Body of pancreas (tissue), 4 donors: ENCODE results near the gene FKBP1C. TPM values are rescaled to one million over a fixed set of nuclear protein-coding genes. Genes with fewer than 3 reads are reported as not detected.
"Not testable (repeated sequence)": the region's sequence is repeated elsewhere in the genome, so short reads cannot be mapped to it uniquely, and the experiment has no call there.

Experiments
- ATAC-seq: fragments of 150-250 bp; one replicate; pipeline ENCODE4 v1.9.1; 2016
- DNase-seq, 4 donors: peaks; one replicate each; pipeline ENCODE4 v3.0.0-alpha.2; 2019
- H3K27ac ChIP-seq, 4 donors: fragments of 200-600 bp; sonication (generic); 1 replicate in 3 of 4; 2 replicates in 1 of 4; pipeline versions ENCODE4 v1.5.1 to v1.6.1; 2016 to 2019; ENCODE audit warnings: mild to moderate bottlenecking in 1 of 4, mixed read lengths in 1 of 4, moderate library complexity in 1 of 4
- H3K27me3 ChIP-seq, 2 donors: fragments of 200-600 bp; sonication (generic); one replicate each; pipeline ENCODE4 v1.6.0; 2016; ENCODE audit warnings: mild to moderate bottlenecking in 1 of 2
- H3K36me3 ChIP-seq, 2 donors: fragments of 200-600 bp; sonication (generic); replicated peaks in 1 of 2; 2 replicates each; pipeline ENCODE4 v1.5.1; 2016; ENCODE audit warnings: low read depth in 2 of 2; ENCODE audit not compliant: insufficient read depth in 1 of 2
- H3K4me1 ChIP-seq: fragments of 200-600 bp; sonication (generic); one replicate; pipeline ENCODE4 v1.6.0; 2016
- H3K4me3 ChIP-seq, 2 donors: fragments of 200-600 bp; sonication (generic); 1 replicate in 1 of 2; 2 replicates in 1 of 2; pipeline ENCODE4 v1.5.1; 2016 to 2019
- H3K9me3 ChIP-seq, 3 donors: fragments of 200-600 bp; sonication (generic); 1 replicate in 2 of 3; 2 replicates in 1 of 3; pipeline ENCODE4 v1.5.1; 2016
- POLR2A ChIP-seq, 3 donors: fragments of 450-650 bp; IDR thresholded peaks; one replicate each; pipeline ENCODE4 v1.6.1; 2016; ENCODE audit warnings: antibody characterized with exemption in 3 of 3, mild to moderate bottlenecking in 2 of 3
- WGBS, 2 donors: methylation state at CpG; one replicate each; pipeline ENCODE4 v1.1.5; 2017; 5-methylcytosine and 5-hydroxymethylcytosine counted together
- intact Hi-C: fragments of 100-400 bp; cut with DNase I; formaldehyde crosslinking; loops from one replicate; pipeline ENCODE4 v1.15.1; 2023
- total RNA-seq, 2 donors: library from RNA; depleted of rRNA; stranded (reverse); fragments of >200 nt; gene quantifications; one replicate each; pipeline ENCODE4 v1.1.0, GENCODE V29; 2016
- TF ChIP-seq, protein P1 (sequence below), 7 experiments: fragments of 450-650 bp in 4 of 7; fragments of 200-600 bp in 3 of 7; sonication (generic) in 3 of 7; IDR thresholded peaks; one replicate each; pipeline ENCODE4 v1.5.1; 2016 to 2019; ENCODE audit warnings: antibody characterized with exemption in 7 of 7

Gene FKBP1C
- total RNA-seq, 2 donors from 2014 or later = not detected

DNA sequence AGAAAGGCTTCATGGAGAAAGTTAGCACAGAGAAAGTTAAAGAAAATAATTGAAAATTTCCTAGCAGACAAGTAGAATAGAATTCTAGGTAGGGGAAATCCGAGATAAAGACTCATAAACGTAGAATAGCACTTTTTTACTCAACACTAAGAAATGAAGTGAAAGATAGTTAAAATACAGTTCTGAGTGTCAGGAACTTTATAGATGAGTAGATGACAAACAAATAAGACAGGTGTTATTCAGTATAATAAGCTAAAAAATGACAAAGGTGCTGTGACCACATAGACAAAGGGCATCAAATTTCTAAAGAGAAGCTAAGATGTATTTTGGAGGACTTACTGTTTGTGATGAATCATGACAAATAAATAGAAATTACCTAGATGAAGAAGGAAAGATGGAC, 12.9 kb downstream of the FKBP1C start:
- Histone ChIP-seq H3K27ac (no peak overlapping the region), H3K9me3 (no peaks in the 10 kb centered on the region), H3K4me1 (no peaks in the 10 kb centered on the region), H3K36me3 (no peaks in the 10 kb centered on the region), H3K4me3 (no peak overlapping the region), H3K27me3 (no peaks in the 10 kb centered on the region)
- TF ChIP-seq, protein P1, sequence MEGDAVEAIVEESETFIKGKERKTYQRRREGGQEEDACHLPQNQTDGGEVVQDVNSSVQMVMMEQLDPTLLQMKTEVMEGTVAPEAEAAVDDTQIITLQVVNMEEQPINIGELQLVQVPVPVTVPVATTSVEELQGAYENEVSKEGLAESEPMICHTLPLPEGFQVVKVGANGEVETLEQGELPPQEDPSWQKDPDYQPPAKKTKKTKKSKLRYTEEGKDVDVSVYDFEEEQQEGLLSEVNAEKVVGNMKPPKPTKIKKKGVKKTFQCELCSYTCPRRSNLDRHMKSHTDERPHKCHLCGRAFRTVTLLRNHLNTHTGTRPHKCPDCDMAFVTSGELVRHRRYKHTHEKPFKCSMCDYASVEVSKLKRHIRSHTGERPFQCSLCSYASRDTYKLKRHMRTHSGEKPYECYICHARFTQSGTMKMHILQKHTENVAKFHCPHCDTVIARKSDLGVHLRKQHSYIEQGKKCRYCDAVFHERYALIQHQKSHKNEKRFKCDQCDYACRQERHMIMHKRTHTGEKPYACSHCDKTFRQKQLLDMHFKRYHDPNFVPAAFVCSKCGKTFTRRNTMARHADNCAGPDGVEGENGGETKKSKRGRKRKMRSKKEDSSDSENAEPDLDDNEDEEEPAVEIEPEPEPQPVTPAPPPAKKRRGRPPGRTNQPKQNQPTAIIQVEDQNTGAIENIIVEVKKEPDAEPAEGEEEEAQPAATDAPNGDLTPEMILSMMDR (IDR thresholded peaks at IDR 0.05) = no peak
- no peak for TF ChIP-seq POLR2A (IDR thresholded peaks at IDR 0.05)
- WGBS, 2 donors = 32 to 40% methylated on average over 2 of the region's 2 CpGs
- no peak for ATAC-seq
- intact Hi-C loops = no loop called here
- DNase-seq = no peak

DNA sequence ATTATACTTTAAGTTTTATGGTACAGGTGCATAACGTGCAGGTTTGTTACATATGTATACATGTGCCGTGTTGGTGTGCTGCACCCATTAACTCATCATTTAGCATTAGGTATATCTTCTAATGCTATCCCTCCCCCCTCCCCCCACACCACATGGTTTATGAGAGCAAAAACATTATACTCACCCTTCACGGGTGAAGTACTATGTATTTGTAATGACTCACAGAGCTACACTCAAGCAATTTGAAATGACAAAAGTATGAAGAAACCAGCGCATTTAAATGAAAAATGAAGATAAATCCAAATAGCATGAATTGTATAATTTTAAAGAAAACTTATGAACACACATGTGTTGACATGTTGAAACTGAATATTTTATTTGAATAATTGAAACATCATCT, 14.7 kb downstream of the FKBP1C start:
- 45 to 56% methylated on average over 4 of the region's 4 CpGs for WGBS, 2 donors
- H3K27me3 ChIP-seq, H3K4me3 ChIP-seq, DNase-seq, H3K36me3 ChIP-seq, H3K27ac ChIP-seq, ATAC-seq, intact Hi-C loops, H3K9me3 ChIP-seq, H3K4me1 ChIP-seq: not testable (repeated sequence)

DNA sequence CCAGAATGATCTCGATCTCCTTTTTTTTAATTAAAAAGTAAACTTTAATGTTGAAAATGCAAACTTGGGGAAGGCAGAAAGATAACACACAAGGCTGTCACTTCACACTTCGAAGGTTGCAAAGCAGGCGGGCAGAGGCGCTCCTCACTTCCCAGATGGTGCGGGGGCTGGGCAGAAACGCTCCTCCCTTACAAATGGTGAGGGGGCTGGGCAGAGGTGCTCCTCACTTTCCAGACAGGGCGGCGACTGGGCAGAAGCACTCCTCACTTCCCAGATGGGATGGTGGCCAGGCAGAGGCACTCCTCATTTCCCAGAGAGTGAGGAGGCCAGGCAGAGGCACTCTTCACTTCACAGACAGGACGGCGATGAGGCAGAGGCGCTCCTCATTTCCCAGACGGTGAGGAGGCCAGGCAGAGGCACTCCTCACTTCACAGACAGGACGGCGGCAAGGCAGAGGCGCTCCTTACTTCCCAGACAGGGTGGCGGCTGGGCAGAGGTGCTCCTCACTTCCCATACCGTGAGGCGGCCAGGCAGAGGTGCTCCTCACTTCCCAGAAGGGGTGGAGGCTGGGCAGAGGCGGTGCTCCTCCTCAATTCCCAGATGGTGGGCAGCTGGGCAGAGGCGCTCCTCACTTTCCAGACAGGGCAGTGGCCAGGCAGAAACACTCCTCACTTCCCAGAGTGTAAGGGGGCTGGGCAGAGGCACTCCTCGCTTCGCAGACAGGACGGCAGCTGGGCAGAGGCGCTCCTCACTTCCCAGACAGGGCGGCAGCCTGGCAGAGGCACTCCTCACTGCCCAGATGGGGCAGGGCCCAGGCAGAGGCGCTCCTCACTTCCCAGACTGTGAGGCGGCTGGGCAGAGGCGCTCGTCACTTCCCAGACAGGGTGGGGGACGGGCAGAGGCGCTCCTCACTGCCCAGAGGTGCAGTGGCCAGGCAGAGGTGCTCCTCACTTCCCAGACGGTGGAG, 16.9 kb downstream of the FKBP1C start:
- ATAC-seq, H3K4me3 ChIP-seq, H3K36me3 ChIP-seq, H3K27me3 ChIP-seq, H3K9me3 ChIP-seq, H3K27ac ChIP-seq, DNase-seq, H3K4me1 ChIP-seq, intact Hi-C loops: not testable (repeated sequence)
- WGBS, 2 donors = 83% methylated on average over 12 to 32 of the region's 32 CpGs

DNA sequence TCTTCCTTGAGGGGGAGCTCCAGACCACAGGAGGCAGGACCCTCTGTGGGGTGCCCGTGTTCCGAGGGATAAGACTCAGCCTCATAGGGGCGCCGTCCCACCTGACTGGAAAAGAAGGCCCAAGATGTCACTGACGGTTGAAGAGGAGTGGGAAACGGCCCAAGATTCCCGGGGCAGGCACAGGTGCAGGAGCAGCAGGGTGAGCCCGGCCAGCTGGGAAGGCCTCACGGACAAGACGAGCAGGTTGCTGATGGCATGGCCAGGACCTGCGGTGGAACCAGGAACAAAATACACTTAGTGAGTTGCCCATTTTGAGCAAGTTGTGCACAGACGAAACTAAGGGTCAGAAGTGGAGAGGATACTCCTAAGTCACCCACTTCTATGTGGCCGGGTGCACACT, 18.8 kb downstream of the FKBP1C start:
- H3K9me3 ChIP-seq, intact Hi-C loops, H3K4me3 ChIP-seq, H3K27me3 ChIP-seq, ATAC-seq, H3K36me3 ChIP-seq, DNase-seq, H3K4me1 ChIP-seq, H3K27ac ChIP-seq: not testable (repeated sequence)
- WGBS, 2 donors = 70 to 71% methylated on average over 11 to 12 of the region's 13 CpGs

DNA sequence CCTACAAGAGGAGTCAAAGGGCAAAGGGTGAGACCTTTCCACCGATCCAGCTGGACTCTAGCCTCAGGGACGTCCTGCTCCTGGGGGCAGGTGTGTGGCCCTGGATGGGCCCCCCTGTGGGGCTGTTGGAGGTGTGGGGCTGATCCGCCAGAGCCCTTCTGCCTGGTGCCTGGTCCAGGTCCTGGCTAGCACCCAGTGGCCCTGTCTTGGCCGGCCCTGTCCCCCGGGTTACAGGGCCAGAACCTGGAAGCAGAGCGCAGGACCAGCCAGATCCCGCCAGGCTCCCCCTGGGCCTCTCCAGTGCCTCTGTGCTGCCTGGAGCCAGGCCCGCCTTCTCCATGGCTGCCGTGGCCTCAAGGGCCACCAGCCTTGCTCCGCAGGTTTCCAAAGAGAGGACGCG, 19.2 kb downstream of the FKBP1C start:
- H3K27ac ChIP-seq, H3K4me3 ChIP-seq, H3K4me1 ChIP-seq, ATAC-seq, DNase-seq, H3K27me3 ChIP-seq, H3K36me3 ChIP-seq, H3K9me3 ChIP-seq, intact Hi-C loops: not testable (repeated sequence)
- 47 to 61% methylated on average over 3 to 8 of the region's 12 CpGs for WGBS, 2 donors

DNA sequence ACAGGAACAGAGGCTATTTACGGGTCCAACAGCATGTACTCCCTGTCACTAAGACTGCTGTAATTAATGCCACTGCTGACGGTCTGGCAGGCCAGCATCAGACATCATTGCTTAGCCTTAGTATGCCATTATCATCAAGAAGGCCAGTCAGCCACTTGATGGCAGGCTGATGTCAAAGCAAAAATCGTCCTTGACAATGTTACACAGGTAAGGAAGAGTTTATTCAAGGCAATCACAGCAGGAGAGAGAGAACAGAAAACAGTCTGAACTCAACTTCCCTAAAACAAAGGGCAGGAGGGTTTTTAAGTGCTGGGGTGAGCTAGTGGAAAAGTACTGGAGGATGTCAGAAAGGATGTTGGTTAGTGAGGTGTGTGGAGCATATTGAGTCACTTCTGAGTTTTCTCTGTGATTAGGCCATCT, 25.1 kb downstream of the FKBP1C start:
- DNase-seq (no peak), ATAC-seq (no peak)
- Histone ChIP-seq H3K27me3 (no peaks in the 10 kb centered on the region), H3K27ac (no peak overlapping the region), H3K9me3 (no peaks in the 10 kb centered on the region), H3K4me1 (no peaks in the 10 kb centered on the region), H3K36me3 (no peaks in the 10 kb centered on the region), H3K4me3 (no peak overlapping the region)
- intact Hi-C loops = no loop called here
- WGBS, 2 donors = 33 to 34% methylated on average over 3 of the region's 3 CpGs
- TF ChIP-seq, protein P1 (IDR thresholded peaks at IDR 0.05) = no peak
- TF ChIP-seq POLR2A (IDR thresholded peaks at IDR 0.05) = no peak

DNA sequence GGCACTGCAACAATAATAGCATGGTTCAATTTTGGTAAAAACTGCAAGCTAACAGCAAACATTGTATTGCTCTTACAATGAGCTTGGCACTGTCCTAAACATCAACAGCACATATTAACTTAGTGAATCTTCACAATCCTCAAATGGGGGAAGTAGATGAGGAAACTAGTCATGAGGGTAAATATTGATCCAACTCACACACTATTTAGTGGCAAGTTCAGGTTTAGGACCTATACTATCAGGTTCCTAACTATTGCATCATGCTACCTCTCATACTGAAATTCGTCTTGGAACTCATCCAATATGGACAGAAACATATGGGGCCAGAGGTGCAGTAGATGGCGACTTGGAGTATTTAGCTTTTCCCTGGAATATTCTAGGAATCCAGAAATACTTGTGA, 34.2 kb downstream of the FKBP1C start:
- Histone ChIP-seq H3K4me3 (no peak overlapping the region), H3K27me3 (no peaks in the 10 kb centered on the region), H3K36me3 (no peaks in the 10 kb centered on the region), H3K27ac (no peak overlapping the region), H3K4me1 (no peaks in the 10 kb centered on the region), H3K9me3 (no peaks in the 10 kb centered on the region)
- ATAC-seq (no peak), DNase-seq (no peak)
- TF ChIP-seq POLR2A (IDR thresholded peaks at IDR 0.05) = no peak
- TF ChIP-seq, protein P1 (IDR thresholded peaks at IDR 0.05) = no peak
- intact Hi-C loops = no loop called here
- 35 to 37% methylated on average over 2 of the region's 2 CpGs for WGBS, 2 donors
